ENCODE measurements around the gene MTHFD1. TPM values are rescaled to one million over a fixed set of nuclear protein-coding genes. Genes with fewer than 3 reads are reported as not detected.
A peak's percentile ranks its signal among the peaks of the same experiment; 100 is the strongest.

MTHFD1 gene
- total RNA-seq, 4 donors from 2014 or later, result 34.5 to 54.5 (median 38.6) TPM

- peak within 1 kb of the TSS; percentile 24 to 84 (median 80) for H3K27ac ChIP-seq
- TF ChIP-seq POLR2AphosphoS5 (IDR thresholded peaks at IDR 0.05) (no peak), EP300 (IDR thresholded peaks at IDR 0.05) (no peak), POLR2A (IDR thresholded peaks at IDR 0.05) (no peak)
- TF ChIP-seq, protein P1, sequence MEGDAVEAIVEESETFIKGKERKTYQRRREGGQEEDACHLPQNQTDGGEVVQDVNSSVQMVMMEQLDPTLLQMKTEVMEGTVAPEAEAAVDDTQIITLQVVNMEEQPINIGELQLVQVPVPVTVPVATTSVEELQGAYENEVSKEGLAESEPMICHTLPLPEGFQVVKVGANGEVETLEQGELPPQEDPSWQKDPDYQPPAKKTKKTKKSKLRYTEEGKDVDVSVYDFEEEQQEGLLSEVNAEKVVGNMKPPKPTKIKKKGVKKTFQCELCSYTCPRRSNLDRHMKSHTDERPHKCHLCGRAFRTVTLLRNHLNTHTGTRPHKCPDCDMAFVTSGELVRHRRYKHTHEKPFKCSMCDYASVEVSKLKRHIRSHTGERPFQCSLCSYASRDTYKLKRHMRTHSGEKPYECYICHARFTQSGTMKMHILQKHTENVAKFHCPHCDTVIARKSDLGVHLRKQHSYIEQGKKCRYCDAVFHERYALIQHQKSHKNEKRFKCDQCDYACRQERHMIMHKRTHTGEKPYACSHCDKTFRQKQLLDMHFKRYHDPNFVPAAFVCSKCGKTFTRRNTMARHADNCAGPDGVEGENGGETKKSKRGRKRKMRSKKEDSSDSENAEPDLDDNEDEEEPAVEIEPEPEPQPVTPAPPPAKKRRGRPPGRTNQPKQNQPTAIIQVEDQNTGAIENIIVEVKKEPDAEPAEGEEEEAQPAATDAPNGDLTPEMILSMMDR (IDR thresholded peaks at IDR 0.05), result no peak
These were observed 77.2 kb downstream of the MTHFD1 start, which contains the start of gene AKAP5 for GRCh38 chr14:64465191-64465822. Gene AKAP5, plus strand, starts transcription at chr14:64465499. Its CDS starts 2,896 bp downstream, at chr14:64468395.

GRCh38 chr14:64465831-64466554 is 77.8 kb downstream of the MTHFD1 start:
- TF ChIP-seq POLR2AphosphoS5 (IDR thresholded peaks at IDR 0.05) (peak; percentile 39), EP300 (IDR thresholded peaks at IDR 0.05) (no peak), POLR2A (IDR thresholded peaks at IDR 0.05) (no peak)
- TF ChIP-seq, protein P1 (IDR thresholded peaks at IDR 0.05), result peak in 2 of 4 experiments; percentile 31 to 38
- no peaks in the 10 kb centered on the region for H3K27me3 ChIP-seq
- H3K4me3 ChIP-seq, result peak overlapping the region; percentile 65 to 70
- H3K4me1 ChIP-seq, result peaks cover 0 to 16% (median 0%) of the 10 kb centered on the region in 3 donors
- H3K36me3 ChIP-seq, result peaks cover 0 to 14% of the 10 kb centered on the region in 2 donors
- no peaks in the 10 kb centered on the region for H3K9me3 ChIP-seq
- ATAC-seq, result peak; percentile 61
- WGBS, 2 donors (ENCODE audit: low coverage in 1 of 2), result 3 to 6% methylated on average over 13 to 14 of the region's 15 CpGs
- H3K27ac ChIP-seq, result peak overlapping the region; percentile 24 to 84 (median 80)

More at GRCh38 chr14:64465191-64465822, 77.2 kb downstream of the MTHFD1 start, which contains the start of gene AKAP5:
- H3K27me3 ChIP-seq, result no peaks in the 10 kb centered on the region
- H3K9me3 ChIP-seq, result no peaks in the 10 kb centered on the region
- H3K36me3 ChIP-seq, result peaks cover 0 to 16% of the 10 kb centered on the region in 2 donors
- H3K4me1 ChIP-seq, result peaks cover 0 to 16% (median 0%) of the 10 kb centered on the region in 3 donors
- peak within 1 kb of the TSS; percentile 65 to 70 for H3K4me3 ChIP-seq
- peak; percentile 86 for ATAC-seq
- WGBS, 2 donors (ENCODE audit: low coverage in 1 of 2), result 0% methylated on average over 11 of the region's 74 CpGs; no CpG with 5 or more reads in 1 of the 2 donors

DNA sequence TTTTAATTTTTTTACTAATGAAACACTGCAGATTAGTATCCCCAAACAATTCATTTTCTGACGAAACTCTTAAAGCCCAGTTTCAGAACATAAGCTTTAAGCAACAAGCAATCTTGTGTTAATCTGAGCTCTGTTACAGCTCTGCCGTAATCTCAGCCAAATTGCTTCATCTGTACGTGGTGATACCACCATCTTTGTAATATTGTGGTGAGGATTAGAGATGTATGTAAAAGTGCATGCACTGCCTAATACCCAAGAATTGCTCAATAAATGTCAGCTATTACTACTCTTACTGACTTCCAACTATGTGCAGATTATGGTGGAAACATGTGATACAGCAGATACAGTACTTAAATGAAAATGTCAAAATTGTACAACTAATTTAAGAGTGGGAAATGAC is 78.9 kb downstream of the MTHFD1 start:
- ATAC-seq, result no peak
- Histone ChIP-seq H3K36me3 (peaks cover 0 to 6% of the 10 kb centered on the region in 2 donors), H3K27me3 (no peaks in the 10 kb centered on the region), H3K4me1 (peaks cover 0 to 16% (median 0%) of the 10 kb centered on the region in 3 donors), H3K27ac (no peak overlapping the region), H3K9me3 (no peaks in the 10 kb centered on the region), H3K4me3 (no peak overlapping the region)
- 74 to 86% methylated on average over 3 of the region's 3 CpGs for WGBS, 2 donors (ENCODE audit: low coverage in 1 of 2)
- TF ChIP-seq EP300 (IDR thresholded peaks at IDR 0.05), result no peak
- no peak for TF ChIP-seq POLR2A (IDR thresholded peaks at IDR 0.05)
- TF ChIP-seq, protein P1 (IDR thresholded peaks at IDR 0.05), result no peak
- no peak for TF ChIP-seq POLR2AphosphoS5 (IDR thresholded peaks at IDR 0.05)

GRCh38 chr14:64467566-64467965 is 79.4 kb downstream of the MTHFD1 start:
- Histone ChIP-seq H3K9me3 (no peaks in the 10 kb centered on the region), H3K27ac (no peak overlapping the region), H3K4me3 (no peak overlapping the region), H3K36me3 (peaks cover 0 to 1% of the 10 kb centered on the region in 2 donors), H3K4me1 (peaks cover 0 to 16% (median 0%) of the 10 kb centered on the region in 3 donors), H3K27me3 (no peaks in the 10 kb centered on the region)
- TF ChIP-seq POLR2AphosphoS5 (IDR thresholded peaks at IDR 0.05) (no peak), POLR2A (IDR thresholded peaks at IDR 0.05) (no peak), EP300 (IDR thresholded peaks at IDR 0.05) (no peak)
- TF ChIP-seq, protein P1 (IDR thresholded peaks at IDR 0.05), result no peak
- ATAC-seq, result no peak

Measured in gastroesophageal sphincter (tissue), 4 donors.